ENCODE data around the gene MICAL3. TPM values are rescaled to one million over a fixed set of nuclear protein-coding genes. Genes with fewer than 3 reads are reported as not detected.

Gene MICAL3
- total RNA-seq, 4 donors from 2014 or later = 15.8 to 45.4 (median 31.6) TPM

DNA sequence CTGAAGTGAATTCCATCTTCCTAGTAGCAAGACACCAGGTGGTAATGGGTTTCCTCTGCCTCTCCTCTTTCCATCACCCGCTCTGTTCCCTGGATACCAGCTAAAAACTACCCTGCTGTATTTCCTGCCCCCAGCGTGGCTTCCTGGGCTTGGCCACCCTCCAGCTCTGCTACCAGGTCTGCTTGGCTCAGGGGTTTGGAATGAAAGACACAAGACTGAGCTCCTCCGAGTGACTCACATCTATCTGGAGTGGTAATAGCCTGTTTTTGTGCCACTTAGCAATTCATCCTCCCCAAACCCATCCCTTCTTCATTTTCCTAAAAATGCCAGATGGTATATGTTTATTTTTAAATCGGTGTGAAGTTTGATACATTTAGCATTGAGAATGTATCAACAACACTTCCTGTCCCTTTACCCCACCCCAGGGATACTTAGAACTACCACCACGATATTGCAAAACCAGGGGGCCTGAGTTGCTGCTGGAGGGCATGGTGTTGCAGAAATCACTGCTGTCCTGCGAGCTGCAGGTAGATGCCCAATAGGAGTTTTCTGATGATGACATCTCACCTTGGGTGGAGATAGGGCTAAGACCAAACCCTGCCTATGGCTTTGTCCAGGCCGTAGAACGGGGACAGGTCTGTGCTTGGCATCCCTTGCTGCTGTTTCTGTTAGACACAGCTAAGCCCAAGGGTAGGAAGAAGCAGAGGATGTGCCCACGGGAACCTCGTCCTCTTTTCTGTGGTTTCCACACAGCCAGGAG, 7.5 kb upstream of the MICAL3 start:
- TF ChIP-seq, protein P1, sequence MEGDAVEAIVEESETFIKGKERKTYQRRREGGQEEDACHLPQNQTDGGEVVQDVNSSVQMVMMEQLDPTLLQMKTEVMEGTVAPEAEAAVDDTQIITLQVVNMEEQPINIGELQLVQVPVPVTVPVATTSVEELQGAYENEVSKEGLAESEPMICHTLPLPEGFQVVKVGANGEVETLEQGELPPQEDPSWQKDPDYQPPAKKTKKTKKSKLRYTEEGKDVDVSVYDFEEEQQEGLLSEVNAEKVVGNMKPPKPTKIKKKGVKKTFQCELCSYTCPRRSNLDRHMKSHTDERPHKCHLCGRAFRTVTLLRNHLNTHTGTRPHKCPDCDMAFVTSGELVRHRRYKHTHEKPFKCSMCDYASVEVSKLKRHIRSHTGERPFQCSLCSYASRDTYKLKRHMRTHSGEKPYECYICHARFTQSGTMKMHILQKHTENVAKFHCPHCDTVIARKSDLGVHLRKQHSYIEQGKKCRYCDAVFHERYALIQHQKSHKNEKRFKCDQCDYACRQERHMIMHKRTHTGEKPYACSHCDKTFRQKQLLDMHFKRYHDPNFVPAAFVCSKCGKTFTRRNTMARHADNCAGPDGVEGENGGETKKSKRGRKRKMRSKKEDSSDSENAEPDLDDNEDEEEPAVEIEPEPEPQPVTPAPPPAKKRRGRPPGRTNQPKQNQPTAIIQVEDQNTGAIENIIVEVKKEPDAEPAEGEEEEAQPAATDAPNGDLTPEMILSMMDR (IDR thresholded peaks at IDR 0.05; ENCODE audit: low read depth) = no peak

DNA sequence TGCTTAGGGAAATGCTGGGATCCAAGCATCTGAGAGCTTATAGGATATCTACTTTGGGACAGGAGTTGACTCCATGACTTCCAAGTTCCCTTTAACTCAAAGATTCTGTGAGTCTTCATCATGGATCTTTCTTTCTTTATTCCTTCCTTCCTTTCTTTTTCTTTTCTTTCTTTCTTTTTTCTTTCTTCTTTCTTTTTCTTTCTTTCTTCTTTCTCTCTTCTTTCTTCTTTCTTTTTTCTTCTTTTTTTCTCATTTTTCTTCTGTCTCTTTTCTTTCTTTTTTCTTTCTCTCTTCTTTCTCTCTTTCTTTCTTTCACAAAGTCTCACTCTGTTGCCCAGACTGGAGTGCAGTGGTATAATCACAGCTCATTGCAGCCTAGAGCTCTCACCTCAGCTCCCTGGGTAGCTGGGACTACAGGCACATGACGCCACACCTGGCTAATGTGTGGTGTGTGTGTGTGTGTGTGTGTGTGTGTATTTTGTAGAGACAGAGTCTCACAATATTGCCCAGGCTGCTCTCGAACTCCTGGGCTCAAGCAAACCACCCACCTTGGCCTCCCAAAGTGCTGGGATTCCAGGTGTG, 5.4 kb upstream of the MICAL3 start:
- TF ChIP-seq, protein P1 (IDR thresholded peaks at IDR 0.05; ENCODE audit: low read depth) = no peak

DNA sequence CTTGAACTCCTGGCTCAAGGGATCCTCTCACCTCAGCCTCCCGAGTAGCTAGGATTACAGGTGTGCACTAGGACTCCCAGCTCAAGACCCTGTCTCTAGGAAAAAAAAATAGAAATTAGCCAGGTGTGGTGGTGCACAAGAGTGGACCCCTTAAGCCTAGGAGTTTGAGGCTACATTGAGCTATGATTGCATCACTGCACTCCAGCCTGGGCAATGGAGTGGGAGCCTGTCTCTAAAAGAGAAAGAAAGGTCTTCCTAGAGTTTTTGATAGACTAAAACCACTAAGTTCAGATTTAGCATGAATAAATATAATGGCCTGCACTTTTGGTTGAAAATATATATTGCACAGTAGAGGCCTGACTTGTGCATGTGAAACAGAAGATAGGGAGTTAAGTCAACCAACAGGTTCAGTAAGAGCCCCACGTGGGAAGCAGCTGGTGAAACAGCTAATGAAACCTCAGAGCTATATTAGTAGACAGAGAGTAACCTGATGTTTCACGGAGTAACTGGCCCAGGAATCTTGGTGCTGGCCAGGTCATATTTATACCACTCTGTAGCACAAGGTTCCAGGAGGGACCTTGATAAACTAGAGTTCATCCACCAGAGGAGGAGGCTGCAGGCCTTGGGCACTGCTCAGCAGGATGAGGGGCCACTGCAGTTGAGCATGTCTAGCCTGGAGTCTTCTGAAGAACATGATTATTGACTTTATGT, 4.6 kb upstream of the MICAL3 start:
- TF ChIP-seq, protein P1 (IDR thresholded peaks at IDR 0.05; ENCODE audit: low read depth) = no peak

DNA sequence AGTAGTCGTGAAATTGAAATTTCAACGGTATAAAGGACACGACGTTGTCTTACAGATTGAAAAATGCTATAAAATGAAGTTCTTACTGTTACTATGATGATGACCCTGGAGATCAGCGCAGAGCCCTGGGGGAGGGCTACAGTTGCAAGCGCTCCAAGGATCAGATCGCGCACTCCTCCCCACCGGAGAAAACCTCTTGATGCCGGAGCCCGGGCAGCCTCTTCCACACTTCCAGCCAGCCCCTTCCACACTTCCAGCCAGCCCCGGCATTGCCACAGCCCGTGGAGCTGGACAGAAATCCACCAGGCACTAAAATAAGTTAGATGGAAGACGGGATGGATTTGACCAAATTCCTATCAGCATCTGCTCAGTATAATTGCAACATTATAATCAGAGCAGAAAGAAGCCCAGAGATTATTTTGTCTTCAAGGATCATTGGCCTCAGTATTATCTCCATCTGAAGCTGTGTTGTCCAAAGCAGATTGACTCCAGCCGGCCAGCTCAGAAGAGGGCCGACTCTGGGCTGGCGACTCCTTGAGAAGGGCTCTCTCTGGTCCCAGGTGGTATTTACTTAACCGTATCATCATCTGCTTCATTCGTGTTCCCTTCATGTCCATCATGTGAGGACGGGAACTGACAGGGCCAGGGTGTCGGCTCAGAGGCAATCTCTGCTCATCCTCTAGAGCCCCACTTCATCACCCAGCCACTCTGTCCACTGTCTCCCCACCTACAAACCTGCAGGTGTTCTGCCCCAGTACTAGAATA, 777 bp upstream of the MICAL3 start:
- TF ChIP-seq, protein P1 (IDR thresholded peaks at IDR 0.05; ENCODE audit: low read depth) = no peak

DNA sequence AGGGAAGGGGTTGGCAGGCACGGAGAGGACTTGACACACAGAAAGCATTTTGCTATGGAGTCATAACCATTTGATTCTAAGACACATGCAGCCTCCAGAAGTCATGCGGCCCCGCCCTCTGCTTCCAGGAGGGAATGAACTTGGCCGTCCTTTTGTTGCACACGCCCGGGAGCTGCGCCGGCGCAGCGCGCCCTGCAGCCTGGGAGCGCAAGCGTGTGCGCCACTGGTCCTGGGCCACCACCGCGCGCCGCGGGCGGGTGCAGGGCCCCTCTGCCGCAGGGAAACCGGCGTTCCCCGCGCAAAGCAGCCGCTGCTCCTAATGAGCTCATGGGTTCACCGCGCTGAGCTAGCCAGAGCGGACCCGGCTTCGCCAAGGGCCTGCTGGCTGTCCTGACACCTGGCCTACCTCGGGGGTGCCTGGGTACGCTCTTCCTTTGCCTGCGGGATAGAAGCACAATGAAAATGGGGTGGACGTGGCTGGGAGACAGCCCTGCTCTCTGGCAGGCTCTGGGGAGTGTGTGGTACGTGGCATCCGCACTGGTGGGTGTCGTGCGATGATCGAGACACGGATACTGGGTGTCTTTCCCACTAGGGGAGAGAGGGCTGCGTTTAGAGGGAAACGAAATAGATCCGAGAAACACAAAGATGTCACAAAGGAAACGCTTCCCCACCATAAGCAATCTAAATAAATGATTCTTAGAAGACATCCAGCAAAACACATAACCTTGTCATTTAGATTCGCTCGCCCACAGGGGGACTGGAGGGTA, 669 bp downstream of the MICAL3 start:
- TF ChIP-seq, protein P1 (IDR thresholded peaks at IDR 0.05; ENCODE audit: low read depth) = no peak

DNA sequence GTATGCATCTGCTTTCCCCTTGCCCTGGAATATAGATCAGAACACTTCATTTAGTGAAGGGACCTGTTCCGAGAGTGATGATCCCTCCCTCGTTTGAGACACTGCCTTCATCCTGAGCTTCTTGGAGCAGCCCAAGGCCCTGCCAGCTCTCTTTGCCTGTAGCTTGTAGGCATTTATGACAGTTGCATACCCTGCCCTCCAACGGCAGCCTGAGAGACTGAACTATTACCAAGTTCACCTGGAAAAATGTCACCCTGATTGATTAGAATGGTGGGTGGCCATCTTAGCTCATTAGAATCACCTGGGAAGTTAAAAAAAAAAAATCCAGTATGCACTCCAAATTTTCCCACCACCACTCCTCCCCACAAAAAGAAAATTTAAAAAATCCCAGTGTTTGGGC, 1.5 kb downstream of the MICAL3 start:
- TF ChIP-seq, protein P1 (IDR thresholded peaks at IDR 0.05; ENCODE audit: low read depth) = no peak

Measured in subcutaneous adipose tissue (tissue), 4 donors.